GM19395 (cell line): ENCODE measurements around the gene WDFY2.
A peak's percentile ranks its signal among the peaks of the same experiment; 100 is the strongest.
"Not testable (repeated sequence)": the region's sequence is repeated elsewhere in the genome, so short reads cannot be mapped to it uniquely, and the experiment has no call there.

Experiments used
- ATAC-seq: cut with Tn5 transposase; IDR thresholded peaks from one replicate; pipeline ENCODE4 v1.9.1; 2021; ENCODE audit warnings: mild to moderate bottlenecking, moderate library complexity; ENCODE audit not compliant: unreplicated experiment

WDFY2 gene

DNA sequence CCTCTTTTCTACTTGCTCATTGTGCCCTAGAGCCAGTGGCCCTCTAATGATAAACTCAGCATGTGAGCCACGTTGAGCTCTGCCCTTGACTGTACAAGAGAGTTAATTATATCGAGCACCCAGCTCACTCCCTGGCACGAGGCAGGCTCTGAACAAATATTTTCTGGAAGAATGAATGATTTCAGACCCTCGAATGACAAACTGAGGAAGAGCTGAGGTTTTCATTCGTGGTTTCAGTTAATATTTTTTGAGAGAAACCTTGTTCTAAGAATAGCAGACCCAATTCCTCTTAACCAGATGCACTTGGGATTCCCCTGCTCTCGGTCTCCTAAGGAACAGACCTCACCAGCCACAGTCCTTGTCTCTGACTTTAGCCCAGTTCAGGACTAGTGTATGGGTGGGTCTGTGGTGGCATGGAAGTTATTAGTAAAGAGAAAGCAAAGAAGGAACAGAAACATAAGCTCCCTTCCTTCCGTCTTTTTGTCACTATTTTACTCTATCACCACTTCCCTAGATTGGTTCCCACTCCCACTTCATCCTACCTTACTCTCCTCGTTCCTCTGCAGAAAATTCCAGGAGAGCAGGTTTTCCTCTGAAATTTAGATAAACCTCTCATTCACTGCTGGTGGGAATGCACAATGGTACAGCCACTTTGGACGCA is 22.1 kb upstream of the WDFY2 start:
- peak; percentile 79 for ATAC-seq

GRCh38 chr13:51564252-51564651 is 20.0 kb upstream of the WDFY2 start:
- ATAC-seq = no peak

DNA sequence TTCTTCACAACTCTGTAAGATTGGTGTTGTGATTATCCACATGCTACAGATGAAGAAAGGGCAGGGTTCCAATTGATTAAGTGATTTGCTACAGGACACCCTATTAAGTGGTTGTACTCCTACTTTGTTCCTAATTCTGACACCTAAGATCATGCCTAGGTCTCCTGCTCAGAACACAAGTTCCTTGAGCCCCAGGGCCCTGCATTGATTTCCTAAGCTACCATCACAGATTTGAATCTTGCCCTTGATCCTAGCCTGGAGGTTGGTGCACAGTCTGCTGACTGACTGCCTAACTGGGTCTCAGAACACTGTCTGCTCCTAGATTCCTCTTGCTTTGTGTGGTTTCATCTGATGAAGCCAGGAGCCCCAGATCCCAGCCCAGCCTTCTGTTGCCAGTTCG is 19.6 kb upstream of the WDFY2 start:
- ATAC-seq = no peak

DNA sequence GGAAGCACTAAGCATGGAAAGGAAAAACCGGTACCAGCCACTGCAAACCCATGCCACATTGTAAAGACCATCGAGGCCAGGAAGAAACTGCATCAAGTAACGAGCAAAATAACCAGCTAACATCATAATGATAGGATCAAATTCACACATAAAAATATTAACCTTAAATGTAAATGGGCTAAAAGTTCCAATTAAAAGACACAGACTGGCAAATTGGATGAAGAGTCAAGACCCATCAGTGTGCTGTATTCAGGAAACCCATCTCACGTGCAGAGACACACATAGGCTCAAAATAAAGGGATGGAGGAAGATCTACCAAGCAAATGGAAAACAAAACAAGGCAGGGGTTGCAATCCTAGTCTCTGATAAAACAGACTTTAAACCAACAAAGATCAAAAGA is 15.3 kb upstream of the WDFY2 start:
- ATAC-seq = not testable (repeated sequence)

GRCh38 chr13:51576754-51577153 is 7.5 kb upstream of the WDFY2 start:
- ATAC-seq = no peak

DNA sequence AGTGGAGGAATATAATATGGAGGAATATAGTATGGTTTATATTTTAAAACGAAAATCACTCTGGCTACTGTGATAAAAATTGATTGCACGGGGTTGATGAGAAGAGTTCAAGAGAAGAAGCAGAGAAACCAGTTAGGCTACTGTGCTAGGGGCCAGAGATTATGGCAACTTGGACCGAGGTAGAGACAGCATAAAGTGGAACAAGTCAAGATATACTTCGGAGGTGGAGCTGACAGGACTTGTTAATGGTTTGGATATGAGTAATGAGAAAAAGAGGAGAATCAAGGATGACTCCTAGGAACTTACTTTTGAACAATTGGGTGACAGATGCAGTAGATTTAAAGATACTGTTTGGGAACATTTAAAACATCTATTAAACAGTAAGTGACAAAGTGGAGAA is 6.6 kb upstream of the WDFY2 start:
- no peak for ATAC-seq

GRCh38 chr13:51579676-51580075 is 4.6 kb upstream of the WDFY2 start:
- ATAC-seq = no peak

DNA sequence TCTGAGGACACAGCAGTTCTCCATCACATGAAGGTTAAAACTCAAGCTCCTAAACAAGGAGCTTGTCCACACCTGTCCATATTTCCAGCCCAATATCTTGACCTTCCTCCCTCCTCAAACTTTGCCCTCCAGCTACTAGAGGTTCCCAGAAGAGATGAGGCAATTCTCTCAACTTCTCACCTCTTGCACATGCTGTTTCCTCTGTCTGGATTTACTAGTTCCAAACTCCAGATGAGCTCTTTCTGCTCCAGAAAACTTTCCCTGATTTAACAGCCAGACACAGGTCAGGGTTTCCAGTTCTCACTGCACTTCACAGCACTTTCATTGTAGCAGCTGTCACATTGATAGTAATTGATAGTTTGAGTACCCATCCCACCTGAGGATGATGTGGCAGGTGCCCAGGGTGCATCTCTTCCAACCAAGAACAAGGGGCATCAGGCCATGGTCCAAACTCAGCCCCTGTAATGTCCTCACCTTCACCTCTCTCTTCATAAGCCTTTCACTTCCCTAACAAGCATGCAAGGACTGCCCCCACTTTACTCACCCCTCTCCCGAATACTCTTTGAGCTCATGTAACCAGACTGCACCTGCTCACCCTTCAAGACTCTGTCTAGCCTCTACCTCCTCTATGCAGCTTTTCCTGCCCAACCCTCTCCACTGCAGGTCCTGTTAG is 3.0 kb upstream of the WDFY2 start:
- ATAC-seq = no peak

GRCh38 chr13:51583469-51583874 is 790 bp upstream of the WDFY2 start:
- ATAC-seq = no peak

GRCh38 chr13:51584731-51585672 is 740 bp downstream of the WDFY2 start:
- peak; percentile 40 for ATAC-seq

DNA sequence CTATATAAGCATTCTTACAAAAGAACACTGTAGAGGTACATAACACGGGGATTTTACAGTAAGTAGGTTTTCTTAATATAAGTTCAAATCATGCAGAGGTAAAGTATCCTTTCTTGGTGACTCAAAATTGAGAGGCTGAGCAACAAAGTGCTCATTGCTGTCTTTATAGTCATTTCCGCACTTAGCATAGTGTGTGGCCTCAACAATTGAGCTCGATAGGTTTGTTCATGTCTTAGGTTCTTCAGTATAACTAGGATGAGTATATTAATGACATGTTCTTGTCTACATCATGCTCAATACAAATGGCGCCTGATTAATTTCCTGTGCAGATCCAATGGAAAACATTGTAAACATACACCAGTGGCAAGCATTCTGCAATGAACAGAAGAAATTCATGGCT is 1.4 kb downstream of the WDFY2 start:
- no peak for ATAC-seq

- ATAC-seq = no peak
Measured at GRCh38 chr13:51587372-51587771, 3.1 kb downstream of the WDFY2 start.

DNA sequence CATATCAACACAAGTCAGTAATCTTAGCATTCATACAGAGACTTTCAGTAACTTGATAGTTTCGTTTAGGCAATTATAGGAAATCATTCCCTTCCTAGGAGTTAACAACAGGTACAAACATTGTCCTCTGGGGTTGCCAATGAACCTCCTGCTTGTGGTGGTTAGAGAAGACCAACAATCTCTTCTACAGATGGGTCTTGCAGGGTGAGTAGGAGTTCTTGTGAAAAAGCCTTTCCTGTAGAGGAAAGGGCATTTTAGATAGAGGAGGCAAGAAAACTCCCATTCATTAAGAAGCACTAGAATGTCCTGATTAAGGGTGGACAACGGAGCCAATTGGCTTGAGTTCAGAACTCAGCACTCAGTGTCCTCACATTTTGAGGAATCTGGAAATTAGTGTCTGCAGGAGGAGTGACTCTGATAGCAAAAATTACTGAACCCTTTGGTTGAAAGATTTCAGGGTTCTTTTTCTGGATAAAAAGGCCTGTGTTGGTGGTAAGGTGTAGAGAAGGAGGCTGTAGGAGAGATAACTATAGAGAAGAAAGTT is 4.2 kb downstream of the WDFY2 start:
- ATAC-seq = no peak

DNA sequence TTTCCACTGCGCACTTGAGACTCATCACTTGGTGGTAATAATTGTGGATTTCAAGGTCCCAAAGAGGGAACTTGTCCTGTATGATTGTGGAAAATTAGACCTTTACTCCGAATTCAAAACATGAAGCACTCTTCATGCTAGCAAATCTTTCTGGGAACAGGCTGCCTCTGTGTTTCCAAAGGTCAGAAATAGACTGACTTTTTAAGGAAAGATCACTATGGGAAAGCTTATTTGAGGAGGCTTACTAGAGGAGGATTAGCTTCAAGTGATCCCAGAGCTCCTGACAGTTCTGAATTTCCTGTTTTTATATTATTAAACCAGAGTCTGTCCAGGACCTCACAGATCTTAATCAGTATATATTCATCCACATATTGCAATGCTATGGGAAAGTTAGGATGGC is 5.5 kb downstream of the WDFY2 start:
- no peak for ATAC-seq

- no peak for ATAC-seq
Measured at GRCh38 chr13:51590231-51590970, 6.1 kb downstream of the WDFY2 start.

DNA sequence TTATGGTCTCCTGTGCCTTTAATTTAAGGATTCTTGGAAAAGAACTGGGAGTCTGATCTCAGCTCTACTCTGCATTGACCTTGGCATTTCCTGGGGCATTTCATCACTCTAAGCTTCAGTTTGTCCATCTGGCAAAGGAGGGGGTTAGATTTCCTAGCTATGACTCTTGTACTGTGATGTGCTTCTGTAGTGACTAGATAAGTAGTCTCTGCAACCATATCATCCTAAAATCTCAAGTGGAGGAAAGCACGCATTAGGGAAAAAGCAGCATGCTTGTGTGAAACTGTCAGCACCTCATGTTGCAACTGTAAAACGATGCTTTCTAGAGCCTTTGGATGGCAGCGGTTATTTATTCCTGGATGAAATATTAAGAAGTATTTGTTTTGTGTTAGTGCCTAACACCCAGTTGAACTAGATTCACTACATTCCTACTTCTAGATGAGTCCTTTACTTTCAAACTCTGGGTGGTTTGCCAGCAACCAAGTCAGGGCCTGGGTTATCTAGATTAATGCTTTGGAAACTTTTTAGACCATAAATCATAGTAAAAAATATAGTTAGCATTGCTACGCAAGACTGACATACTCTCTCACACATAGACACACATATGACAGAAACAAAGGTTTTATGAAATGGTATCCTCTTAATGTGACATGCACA is 6.8 kb downstream of the WDFY2 start:
- ATAC-seq = no peak

DNA sequence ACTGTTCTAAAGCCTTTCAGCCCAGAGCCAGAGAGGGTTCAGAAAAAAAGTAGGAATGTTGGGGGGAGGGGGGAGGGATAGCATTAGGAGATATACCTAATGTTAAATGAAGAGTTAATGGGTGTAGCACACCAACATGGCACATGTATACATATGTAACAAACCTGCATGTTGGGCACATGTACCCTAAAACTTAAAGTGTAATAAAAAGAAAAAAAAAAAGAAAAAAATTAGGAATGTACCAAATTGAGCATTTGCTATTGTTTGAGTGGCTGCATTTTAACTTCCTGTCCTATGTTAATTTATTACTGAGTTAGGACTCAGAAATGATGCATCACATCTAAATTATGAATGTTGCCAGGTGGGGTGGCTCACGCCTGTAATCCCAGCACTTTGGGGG is 7.7 kb downstream of the WDFY2 start:
- ATAC-seq = not testable (repeated sequence)

DNA sequence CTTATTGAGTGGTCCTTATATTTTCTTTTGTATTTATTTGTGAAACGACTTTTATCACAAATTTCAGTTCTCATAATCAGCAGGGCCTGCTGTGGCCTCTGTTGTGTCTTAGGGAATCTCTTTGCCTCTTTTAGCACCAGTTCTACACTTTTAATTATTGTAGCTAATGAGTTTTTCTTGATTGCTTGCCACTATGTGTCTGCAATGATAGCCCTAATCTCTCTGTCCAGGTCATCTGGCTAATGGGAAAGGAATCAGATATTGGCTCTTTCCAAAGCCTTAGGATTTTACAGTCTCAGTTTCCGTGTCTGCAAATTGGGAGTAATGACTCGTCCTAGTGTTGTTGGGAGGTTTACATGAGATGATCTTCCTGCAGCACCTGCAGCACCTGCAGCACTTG is 10.2 kb downstream of the WDFY2 start:
- no peak for ATAC-seq

GRCh38 chr13:51595416-51595815 is 11.2 kb downstream of the WDFY2 start:
- no peak for ATAC-seq

GRCh38 chr13:51596541-51596940 is 12.3 kb downstream of the WDFY2 start:
- ATAC-seq = no peak
